ENCODE data around the gene NTN1. TPM values are rescaled to one million over a fixed set of nuclear protein-coding genes. Genes with fewer than 3 reads are reported as not detected.

Gene NTN1
- total RNA-seq, 2 donors from 2014 or later, result 3.6 to 4.0 TPM

DNA sequence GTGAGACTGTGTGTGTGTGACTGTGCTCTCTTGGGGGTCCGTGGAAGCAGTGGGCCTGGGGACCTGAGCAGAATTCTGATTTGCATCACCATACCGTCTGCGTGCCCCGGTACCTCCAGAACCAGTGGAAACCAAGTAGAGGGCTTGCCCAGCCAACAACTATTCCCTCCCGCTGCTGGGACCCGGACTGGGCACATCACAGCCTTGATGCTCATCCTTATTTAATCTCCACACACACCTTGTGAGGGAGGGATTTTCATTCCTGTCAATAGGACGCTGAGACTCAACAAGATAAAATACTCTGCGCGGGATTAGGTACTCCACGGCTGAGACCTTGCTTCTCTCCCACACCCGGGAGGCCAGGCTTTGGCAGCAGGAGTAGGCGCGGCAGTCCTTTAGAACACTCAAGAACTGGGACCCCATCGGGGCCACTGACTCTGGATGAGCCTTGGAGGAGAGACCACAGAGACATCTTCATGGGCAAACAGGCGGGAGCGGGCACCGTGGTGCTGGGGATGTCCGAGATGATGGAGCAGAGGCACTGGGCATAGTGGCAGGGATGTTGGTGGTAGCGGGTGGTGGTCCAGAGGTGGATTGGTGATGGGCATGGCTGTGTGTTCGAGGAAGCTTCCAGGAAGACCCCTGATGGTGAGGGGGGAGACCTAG lies 208.0 kb downstream of the NTN1 start:
- Histone ChIP-seq H3K27me3 (no peaks in the 10 kb centered on the region), H3K4me3 (no peak overlapping the region), H3K36me3 (replicated peaks in 1 of 2; ENCODE audit: insufficient read depth in 1 of 2, low read depth in 2 of 2) (no peaks in the 10 kb centered on the region), H3K9me3 (no peaks in the 10 kb centered on the region), H3K27ac (no peak overlapping the region), H3K4me1 (peaks cover 9% of the 10 kb centered on the region)
- TF ChIP-seq POLR2A (IDR thresholded peaks at IDR 0.05), result no peak
- TF ChIP-seq, protein P1, sequence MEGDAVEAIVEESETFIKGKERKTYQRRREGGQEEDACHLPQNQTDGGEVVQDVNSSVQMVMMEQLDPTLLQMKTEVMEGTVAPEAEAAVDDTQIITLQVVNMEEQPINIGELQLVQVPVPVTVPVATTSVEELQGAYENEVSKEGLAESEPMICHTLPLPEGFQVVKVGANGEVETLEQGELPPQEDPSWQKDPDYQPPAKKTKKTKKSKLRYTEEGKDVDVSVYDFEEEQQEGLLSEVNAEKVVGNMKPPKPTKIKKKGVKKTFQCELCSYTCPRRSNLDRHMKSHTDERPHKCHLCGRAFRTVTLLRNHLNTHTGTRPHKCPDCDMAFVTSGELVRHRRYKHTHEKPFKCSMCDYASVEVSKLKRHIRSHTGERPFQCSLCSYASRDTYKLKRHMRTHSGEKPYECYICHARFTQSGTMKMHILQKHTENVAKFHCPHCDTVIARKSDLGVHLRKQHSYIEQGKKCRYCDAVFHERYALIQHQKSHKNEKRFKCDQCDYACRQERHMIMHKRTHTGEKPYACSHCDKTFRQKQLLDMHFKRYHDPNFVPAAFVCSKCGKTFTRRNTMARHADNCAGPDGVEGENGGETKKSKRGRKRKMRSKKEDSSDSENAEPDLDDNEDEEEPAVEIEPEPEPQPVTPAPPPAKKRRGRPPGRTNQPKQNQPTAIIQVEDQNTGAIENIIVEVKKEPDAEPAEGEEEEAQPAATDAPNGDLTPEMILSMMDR (IDR thresholded peaks at IDR 0.05), result no peak
- 74 to 81% methylated on average over 12 to 20 of the region's 20 CpGs for WGBS, 2 donors
- intact Hi-C loops (cut with DNase I), result no loop called here
- DNase-seq (no peak), ATAC-seq (no peak)

- Histone ChIP-seq H3K9me3 (no peaks in the 10 kb centered on the region), H3K4me1 (peaks cover 9% of the 10 kb centered on the region), H3K4me3 (no peak overlapping the region), H3K36me3 (replicated peaks in 1 of 2; ENCODE audit: insufficient read depth in 1 of 2, low read depth in 2 of 2) (no peaks in the 10 kb centered on the region), H3K27ac (no peak overlapping the region), H3K27me3 (no peaks in the 10 kb centered on the region)
- 74 to 81% methylated on average over 9 of the region's 9 CpGs for WGBS, 2 donors
- TF ChIP-seq, protein P1 (IDR thresholded peaks at IDR 0.05), result no peak
- no peak for TF ChIP-seq POLR2A (IDR thresholded peaks at IDR 0.05)
- DNase-seq (no peak), ATAC-seq (no peak)
- intact Hi-C loops (cut with DNase I), result no loop called here
Measured at GRCh38 chr17:9229826-9230201, 208.5 kb downstream of the NTN1 start.

DNA sequence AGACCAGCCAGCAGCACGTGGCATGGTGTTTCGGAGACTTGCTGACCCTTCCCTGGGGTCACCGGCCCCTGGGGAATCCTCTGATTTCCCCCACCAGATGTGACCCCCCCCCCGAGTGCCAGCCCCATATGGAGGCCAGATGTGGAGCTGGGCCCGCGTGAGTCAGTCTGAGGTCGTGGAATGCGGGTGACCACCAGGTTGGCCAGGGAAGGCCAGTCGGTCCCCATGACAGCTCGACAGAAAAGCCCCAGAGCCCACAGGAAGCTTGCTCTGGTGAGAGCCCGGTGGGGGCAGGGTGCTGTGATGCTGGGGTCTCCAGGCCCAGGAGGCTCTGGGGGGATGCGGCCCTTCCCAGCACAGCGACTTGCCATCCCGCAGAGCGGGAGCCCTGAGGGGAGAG lies 209.0 kb downstream of the NTN1 start:
- Histone ChIP-seq H3K27me3 (no peaks in the 10 kb centered on the region), H3K9me3 (no peaks in the 10 kb centered on the region), H3K4me3 (no peak overlapping the region), H3K36me3 (replicated peaks in 1 of 2; ENCODE audit: insufficient read depth in 1 of 2, low read depth in 2 of 2) (no peaks in the 10 kb centered on the region), H3K27ac (no peak overlapping the region), H3K4me1 (peaks cover 9% of the 10 kb centered on the region)
- WGBS, 2 donors, result 54 to 69% methylated on average over 5 to 7 of the region's 15 CpGs
- intact Hi-C loops (cut with DNase I), result no loop called here
- ATAC-seq, result no peak
- DNase-seq, result no peak
- TF ChIP-seq, protein P1 (IDR thresholded peaks at IDR 0.05), result no peak

DNA sequence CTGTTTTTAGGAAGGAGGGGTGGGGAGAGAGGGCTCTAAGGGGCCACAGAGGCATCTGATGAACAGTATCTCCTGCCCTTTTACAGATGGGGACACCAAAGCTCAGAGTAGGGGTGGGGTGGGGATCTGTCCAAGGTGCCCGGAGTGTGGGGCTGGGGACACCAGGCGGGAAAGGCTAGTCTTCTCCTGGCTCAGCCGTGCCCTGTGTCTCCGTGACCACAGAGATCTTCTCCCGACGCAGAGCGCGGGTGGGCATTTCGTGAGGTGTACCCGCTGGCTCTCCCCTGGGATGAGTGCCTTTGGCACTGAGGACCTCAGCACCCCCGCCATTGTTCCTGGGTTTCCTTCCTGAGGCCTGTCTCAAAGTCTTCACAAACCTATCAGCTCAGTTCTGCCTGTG lies 209.6 kb downstream of the NTN1 start:
- DNase-seq (no peak), ATAC-seq (no peak)
- 92 to 100% methylated on average over 3 to 11 of the region's 11 CpGs for WGBS, 2 donors
- Histone ChIP-seq H3K27me3 (no peaks in the 10 kb centered on the region), H3K4me3 (no peak overlapping the region), H3K36me3 (replicated peaks in 1 of 2; ENCODE audit: insufficient read depth in 1 of 2, low read depth in 2 of 2) (no peaks in the 10 kb centered on the region), H3K9me3 (no peaks in the 10 kb centered on the region), H3K4me1 (peaks cover 9% of the 10 kb centered on the region), H3K27ac (no peak overlapping the region)
- intact Hi-C loops (cut with DNase I), result no loop called here
- TF ChIP-seq, protein P1 (IDR thresholded peaks at IDR 0.05), result no peak
- TF ChIP-seq POLR2A (IDR thresholded peaks at IDR 0.05), result no peak

DNA sequence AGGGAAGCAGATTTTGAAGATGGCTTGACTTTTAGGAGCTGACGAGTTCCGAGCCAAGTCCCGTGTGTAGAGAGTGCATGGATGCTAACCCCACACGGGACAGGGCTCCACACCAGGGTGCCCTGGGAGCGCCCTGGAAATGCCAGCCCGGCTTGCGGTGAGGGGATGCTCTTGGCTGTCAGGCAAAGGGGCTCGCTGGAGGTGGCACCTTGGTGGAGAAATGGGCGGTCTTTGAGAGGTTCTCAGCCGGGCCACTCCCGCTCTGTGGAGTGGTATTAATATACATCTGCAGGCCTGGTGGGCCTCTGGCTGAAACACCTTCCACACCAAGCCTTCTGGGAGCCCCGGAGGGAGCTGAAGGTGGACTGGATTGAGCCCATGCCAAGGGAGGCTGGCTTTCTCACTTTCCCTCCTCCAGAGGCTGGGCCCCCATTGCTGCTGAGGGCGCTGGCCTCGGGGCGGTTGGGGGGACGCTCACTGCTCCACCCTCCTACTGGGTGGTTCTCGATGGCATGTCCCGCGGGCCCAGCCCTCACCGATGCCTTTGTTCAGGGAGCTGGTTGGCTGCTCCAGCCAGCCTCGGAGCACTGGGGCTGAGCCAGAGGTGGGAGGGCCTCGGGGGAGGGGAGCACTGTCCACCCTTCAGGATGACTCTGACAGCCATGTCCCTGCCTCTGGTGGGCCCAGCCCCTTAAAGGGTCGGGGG lies 210.3 kb downstream of the NTN1 start:
- no peaks in the 10 kb centered on the region for H3K27me3 ChIP-seq
- H3K36me3 ChIP-seq (replicated peaks in 1 of 2; ENCODE audit: insufficient read depth in 1 of 2, low read depth in 2 of 2), result no peaks in the 10 kb centered on the region
- 79 to 89% methylated on average over 9 to 15 of the region's 23 CpGs for WGBS, 2 donors
- intact Hi-C loops (cut with DNase I), result no loop called here
- H3K4me3 ChIP-seq, result no peak overlapping the region
- H3K4me1 ChIP-seq, result peaks cover 9% of the 10 kb centered on the region
- DNase-seq, result no peak
- ATAC-seq, result no peak
- no peak overlapping the region for H3K27ac ChIP-seq
- H3K9me3 ChIP-seq, result no peaks in the 10 kb centered on the region
- TF ChIP-seq, protein P1 (IDR thresholded peaks at IDR 0.05), result no peak
- TF ChIP-seq POLR2A (IDR thresholded peaks at IDR 0.05), result no peak
